Activated T-cell treated with anti-CD3 and anti-CD28 coated beads for 48 hours (primary cell): ENCODE results near the gene KATNB1.

Experiments
- DNase-seq: peaks from one replicate; pipeline ENCODE4 v3.0.0-alpha.2; 2020; ENCODE audit warnings: low read depth

Gene KATNB1

GRCh38 chr16:57735755-57736418 lies at the start of gene KATNB1:
Gene KATNB1, plus strand, starts transcription at chr16:57735770. Its CDS starts 1,474 bp downstream, at chr16:57737244.
- no peak for DNase-seq

GRCh38 chr16:57686577-57686976 lies 49.0 kb upstream of the KATNB1 start:
- DNase-seq = no peak

- DNase-seq = no peak
Observed at GRCh38 chr16:57687363-57687929, 48.1 kb upstream of the KATNB1 start.

GRCh38 chr16:57688487-57688986 lies 47.0 kb upstream of the KATNB1 start:
- DNase-seq = no peak

GRCh38 chr16:57688987-57689761 lies 46.4 kb upstream of the KATNB1 start:
- no peak for DNase-seq

GRCh38 chr16:57689762-57690558 lies 45.6 kb upstream of the KATNB1 start:
- no peak for DNase-seq

GRCh38 chr16:57690782-57691471 lies 44.6 kb upstream of the KATNB1 start:
- no peak for DNase-seq

GRCh38 chr16:57692636-57693035 lies 42.9 kb upstream of the KATNB1 start:
- DNase-seq = no peak

GRCh38 chr16:57693550-57693949 lies 42.0 kb upstream of the KATNB1 start:
- DNase-seq = no peak

GRCh38 chr16:57694231-57694724 lies 41.3 kb upstream of the KATNB1 start:
- no peak for DNase-seq

- no peak for DNase-seq
Observed at GRCh38 chr16:57694725-57695679, 40.6 kb upstream of the KATNB1 start, which contains the start of gene DRC7. Gene DRC7, plus strand, starts transcription at chr16:57694806. Its CDS starts 3,144 bp downstream, at chr16:57697950.

- no peak for DNase-seq
Observed at GRCh38 chr16:57695680-57696069, 39.9 kb upstream of the KATNB1 start.

GRCh38 chr16:57696240-57696639 lies 39.3 kb upstream of the KATNB1 start:
- no peak for DNase-seq

GRCh38 chr16:57697896-57698537 lies 37.6 kb upstream of the KATNB1 start:
- DNase-seq = no peak

GRCh38 chr16:57698812-57699405 lies 36.7 kb upstream of the KATNB1 start:
- no peak for DNase-seq

- no peak for DNase-seq
Observed at GRCh38 chr16:57699481-57699880, 36.1 kb upstream of the KATNB1 start.

- DNase-seq = no peak
Observed at GRCh38 chr16:57699899-57700298, 35.7 kb upstream of the KATNB1 start.

- no peak for DNase-seq
Observed at GRCh38 chr16:57700781-57701551, 34.6 kb upstream of the KATNB1 start.
